Activated CD8-positive, alpha-beta memory T cell treated with anti-CD3 and anti-CD28 coated beads, Interleukin-2, amount 50 U/mL, for 1 hour (primary cell): Measurements from ENCODE around the gene WWOX.

Experiments
- DNase-seq: peaks from one replicate; pipeline ENCODE4 v3.0.0-alpha.2; 2020; ENCODE audit errors: extremely low read depth

The WWOX gene

GRCh38 chr16:79064256-79064972 lies 965.0 kb downstream of the WWOX start:
- DNase-seq = no peak

DNA sequence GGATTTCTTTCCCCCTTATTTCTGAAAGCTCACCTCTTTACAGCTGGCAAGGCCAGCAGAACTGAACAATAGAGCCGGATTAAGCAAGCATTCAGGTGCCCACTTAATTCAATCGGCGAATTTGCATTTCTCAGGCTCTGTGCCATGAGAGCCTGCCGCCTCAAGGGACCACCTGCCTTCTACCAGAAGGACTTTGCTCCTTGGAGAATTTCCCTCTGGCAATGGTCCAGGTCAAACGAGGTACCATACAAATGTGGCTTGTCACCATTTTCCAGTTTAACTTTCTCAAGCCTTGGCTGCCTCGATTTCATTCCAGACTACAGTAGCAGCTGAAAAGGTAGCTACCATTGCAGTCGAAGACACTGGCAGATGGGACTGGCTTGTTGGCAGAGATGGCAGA lies 967.1 kb downstream of the WWOX start:
- no peak for DNase-seq

- DNase-seq = no peak
Measured at GRCh38 chr16:79067600-79067999, 968.1 kb downstream of the WWOX start.

DNA sequence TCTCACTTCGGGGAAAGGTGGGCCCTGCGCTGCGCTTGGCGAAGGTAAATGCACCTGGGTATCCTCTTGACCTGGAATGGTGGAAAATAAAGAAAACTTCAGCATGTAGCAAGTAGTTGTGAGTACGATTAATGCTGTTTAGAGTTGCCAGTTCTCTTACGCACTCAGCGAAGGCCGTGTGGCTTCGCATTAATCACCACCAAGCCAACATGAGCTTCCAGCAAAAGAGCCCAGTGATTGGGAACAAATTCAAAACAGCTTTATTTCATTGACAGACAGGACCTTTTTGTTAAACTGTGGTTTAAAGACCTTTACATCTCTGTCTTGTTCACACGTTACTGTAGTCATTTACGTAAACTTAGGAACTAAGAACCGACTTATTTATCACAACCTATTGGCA lies 969.7 kb downstream of the WWOX start:
- DNase-seq = no peak

- no peak for DNase-seq
Measured at GRCh38 chr16:79069633-79070032, 970.2 kb downstream of the WWOX start.

DNA sequence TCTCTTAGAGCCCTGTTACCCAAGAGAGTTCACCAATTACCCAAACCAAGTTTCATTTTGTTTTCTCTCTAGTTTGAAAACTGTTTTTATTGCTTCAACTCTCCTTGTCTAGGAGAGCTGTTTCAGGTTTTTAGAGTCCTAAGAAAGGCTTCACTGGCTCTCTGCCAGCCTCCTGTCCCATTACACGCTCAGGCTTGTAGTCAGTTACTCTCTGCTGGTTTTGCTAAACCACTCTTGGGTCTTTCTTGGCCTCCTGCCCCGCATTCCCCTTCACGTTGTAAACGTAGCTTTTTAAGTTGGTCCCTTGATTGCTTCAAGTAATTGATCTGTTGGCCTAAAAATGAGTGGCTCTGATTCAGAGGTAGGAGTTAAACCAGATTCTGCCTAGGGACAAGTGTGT lies 972.0 kb downstream of the WWOX start:
- DNase-seq = no peak

GRCh38 chr16:79072517-79072916 lies 973.1 kb downstream of the WWOX start:
- DNase-seq = no peak

- DNase-seq = no peak
Measured at GRCh38 chr16:79073566-79073965, 974.1 kb downstream of the WWOX start.

GRCh38 chr16:79074541-79074940 lies 975.1 kb downstream of the WWOX start:
- DNase-seq = no peak

- no peak for DNase-seq
Measured at GRCh38 chr16:79074951-79075350, 975.5 kb downstream of the WWOX start.

DNA sequence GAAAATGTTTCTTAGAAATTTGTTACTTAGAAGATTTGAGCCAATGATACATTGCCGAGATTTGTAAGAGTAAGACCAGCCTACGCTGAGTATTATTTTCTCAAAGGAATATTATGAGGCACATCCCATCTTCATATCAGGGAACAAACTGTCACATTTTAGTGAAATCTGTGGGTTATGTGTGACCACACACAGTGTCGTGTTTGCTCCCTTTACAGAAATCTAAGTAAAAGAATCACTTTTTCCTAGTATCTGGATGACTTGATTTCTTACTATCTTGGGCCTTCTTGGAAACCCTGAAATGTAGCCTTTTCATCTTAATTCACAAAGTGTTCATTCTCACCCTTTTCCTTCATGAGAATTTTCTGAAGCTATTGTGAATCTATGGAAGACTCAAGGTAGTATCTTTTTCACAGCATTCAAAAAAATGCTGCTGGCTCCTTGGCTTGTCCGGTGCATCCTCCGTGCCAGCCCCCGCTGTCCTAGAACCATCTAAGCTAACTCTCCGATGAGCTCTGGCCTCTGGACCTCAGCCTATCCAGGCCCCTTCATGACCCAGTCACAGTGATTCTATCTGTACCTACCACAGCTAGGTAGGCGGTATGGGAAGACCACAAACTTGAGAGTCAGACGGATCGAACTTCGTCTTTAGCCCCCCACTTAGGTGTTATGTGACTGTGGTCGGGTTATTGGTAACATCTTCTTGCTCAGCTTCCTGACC lies 976.8 kb downstream of the WWOX start:
- no peak for DNase-seq

GRCh38 chr16:79077346-79077745 lies 977.9 kb downstream of the WWOX start:
- DNase-seq = no peak

GRCh38 chr16:79079656-79080420 lies 980.4 kb downstream of the WWOX start:
- no peak for DNase-seq

DNA sequence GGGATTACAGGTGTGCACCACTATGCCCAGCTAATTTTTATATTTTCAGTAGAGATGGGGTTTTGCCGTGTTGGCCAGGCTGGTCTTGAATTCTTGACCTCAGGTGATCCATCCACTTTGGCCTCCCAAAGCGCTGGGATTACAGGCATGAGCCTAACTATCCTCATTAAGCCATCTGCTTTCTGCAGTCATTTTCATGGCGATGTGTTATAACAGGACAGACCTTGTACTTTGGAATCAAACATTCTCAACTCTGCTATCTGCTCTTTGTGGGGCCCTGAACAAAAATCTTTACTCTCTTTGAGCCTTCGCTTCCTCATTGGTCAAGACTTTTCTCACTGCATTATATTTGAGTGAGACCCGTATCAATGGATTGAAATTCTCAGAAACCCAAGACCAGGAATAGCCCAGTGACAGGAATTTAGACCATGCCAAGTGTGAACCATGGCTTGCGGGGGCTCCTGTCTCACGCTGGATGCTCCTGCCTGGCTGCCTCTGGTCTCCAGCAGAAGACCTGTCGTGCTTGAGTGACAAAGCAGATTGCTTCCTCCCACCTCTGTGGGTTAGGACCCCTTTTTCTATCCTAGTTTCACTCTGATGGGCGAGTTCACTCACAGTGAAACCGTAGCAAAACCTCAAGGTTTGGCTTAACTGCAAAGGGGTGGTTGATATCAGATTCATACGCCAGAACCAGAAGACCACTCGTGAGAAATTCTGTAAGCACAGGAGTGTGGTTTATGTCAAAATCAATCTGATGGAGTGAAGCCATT lies 982.0 kb downstream of the WWOX start:
- DNase-seq = no peak

DNA sequence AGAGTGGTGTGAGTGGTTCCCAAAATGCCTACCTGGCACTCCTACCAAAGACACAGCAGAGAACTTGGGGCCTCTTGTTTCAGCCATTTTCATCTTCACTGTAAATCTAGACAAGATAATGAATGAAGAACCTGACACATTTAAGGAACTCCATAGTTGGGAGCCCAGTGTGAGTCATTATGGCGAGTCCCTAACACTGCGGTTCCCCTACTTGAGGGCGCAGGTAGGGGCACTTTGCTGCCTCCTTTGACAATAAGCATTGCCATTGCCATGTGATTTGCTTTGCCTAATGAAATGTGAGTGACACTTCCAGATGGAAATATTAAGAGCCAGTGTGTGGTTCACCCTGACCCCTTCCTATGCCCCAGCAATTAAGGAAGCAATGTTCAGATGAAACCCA lies 983.5 kb downstream of the WWOX start:
- no peak for DNase-seq

DNA sequence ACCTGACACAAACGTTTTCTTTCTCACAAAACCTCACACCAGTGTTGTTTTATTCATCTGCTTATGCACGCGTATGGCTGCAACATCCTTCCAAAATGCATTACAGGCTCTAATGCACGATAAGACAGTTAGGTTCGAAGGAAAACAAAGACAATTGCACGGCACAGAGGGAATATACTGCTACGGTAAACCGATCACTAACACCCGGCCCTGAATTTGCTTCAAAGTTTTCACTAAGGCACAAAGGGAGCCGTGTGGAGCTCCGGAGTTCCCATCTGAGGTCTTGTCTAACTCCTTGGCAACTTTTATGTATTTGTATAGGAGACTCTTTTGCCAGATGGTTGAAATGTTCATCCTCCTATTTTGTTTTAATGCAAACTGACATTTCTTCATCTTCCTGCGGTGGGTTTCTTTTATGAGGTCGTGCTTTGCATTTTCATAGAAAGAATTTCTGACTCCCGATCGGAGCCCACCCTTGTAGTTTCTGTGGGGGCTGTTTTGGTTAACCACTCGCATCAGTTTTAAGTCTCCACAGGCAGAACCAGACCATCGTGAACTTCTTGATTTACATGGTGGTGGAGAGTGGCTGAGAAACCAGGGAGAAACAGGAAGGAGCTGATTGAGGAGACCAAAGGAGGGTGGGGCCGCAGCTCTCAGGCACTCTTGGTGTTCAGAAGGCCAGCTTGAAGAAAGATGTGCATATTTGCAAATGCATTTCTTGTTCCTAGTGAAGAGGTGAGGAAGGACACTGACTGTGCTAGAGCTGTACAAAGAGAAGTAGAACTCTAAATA lies 984.2 kb downstream of the WWOX start:
- DNase-seq = no peak

DNA sequence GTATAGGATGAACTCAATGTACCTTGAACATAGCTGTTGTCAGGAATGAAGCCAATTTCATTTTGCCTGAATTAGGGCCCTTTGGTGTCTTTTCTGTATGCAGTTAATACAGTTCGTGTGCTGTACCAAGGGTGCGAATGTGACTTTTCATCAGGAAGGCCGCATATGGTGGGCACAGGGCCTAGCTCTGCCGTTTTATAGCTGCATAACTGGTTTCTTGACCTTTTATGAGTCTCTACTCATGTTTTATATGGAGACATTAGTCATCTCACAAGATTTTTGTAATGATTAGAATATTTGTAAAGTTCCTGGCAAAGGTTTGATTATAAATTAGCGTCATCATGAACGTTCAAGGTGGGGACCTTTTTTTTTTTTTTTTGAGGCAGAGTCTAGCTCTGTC lies 989.5 kb downstream of the WWOX start:
- DNase-seq = no peak

DNA sequence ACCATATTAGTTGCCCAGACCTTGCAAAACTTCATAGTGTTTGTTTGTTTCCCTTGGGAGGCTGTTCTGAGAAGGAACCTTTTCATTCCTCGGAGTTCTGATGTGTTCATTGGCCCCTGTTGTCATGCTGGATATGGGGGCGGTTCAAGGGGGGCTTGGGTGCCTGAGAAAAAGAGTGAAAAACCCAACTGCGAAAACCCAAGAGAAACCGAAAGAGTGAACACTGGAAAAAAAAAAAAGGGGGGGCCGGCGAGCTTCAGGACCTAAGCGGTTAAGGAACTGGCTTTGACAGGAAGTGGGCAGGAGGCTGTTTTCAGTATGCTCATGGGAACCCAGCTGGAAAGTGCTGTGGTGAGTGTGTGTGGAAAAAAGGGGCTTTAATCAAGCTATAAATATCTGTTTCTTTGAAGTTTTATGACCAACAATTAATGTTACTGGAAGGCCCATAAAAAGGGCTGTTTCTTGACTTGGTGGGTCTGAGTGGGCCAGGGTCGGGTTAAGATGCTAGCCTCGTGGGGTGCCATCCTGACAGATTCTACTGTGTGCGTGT lies 990.4 kb downstream of the WWOX start:
- DNase-seq = no peak

DNA sequence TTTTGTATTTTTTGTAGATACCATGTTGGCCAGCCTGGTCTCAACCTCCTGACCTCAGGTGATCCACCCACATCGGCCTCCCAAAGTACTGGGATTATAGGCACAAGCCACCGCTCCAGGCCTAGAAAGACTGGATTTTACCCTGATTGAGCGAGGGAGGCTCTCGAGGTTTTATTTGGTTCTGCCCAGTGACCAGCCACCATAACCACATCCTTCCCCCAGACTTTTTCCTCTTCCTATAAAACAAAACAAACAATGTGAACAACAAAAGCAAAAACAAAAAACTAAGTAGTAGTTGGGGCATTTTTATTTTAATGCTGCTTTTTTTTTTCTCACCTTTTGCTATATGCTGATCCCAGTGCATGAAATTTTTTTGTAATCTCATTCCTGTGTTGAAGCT lies 991.5 kb downstream of the WWOX start:
- no peak for DNase-seq

- no peak for DNase-seq
Measured at GRCh38 chr16:79092846-79093245, 993.4 kb downstream of the WWOX start.

- no peak for DNase-seq
Measured at GRCh38 chr16:79093554-79093967, 994.1 kb downstream of the WWOX start.
